Measurements from ENCODE around the gene MCTP2. TPM values are rescaled to one million over a fixed set of nuclear protein-coding genes. Genes with fewer than 3 reads are reported as not detected.

The MCTP2 gene
- total RNA-seq, 1 donor from 2014 or later = 0.35 TPM

GRCh38 chr15:94362385-94363092 is 131.2 kb downstream of the MCTP2 start:
- TF ChIP-seq, protein P1, sequence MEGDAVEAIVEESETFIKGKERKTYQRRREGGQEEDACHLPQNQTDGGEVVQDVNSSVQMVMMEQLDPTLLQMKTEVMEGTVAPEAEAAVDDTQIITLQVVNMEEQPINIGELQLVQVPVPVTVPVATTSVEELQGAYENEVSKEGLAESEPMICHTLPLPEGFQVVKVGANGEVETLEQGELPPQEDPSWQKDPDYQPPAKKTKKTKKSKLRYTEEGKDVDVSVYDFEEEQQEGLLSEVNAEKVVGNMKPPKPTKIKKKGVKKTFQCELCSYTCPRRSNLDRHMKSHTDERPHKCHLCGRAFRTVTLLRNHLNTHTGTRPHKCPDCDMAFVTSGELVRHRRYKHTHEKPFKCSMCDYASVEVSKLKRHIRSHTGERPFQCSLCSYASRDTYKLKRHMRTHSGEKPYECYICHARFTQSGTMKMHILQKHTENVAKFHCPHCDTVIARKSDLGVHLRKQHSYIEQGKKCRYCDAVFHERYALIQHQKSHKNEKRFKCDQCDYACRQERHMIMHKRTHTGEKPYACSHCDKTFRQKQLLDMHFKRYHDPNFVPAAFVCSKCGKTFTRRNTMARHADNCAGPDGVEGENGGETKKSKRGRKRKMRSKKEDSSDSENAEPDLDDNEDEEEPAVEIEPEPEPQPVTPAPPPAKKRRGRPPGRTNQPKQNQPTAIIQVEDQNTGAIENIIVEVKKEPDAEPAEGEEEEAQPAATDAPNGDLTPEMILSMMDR (conservative IDR thresholded peaks at IDR 0.05) = no peak
- Mint-ChIP-seq H3K4me1 (peaks cover 27% of the 10 kb centered on the region), H3K4me3 (no peak overlapping the region), H3K36me3 (ENCODE audit: low read depth) (no peaks in the 10 kb centered on the region), H3K9me3 (no peaks in the 10 kb centered on the region), H3K27me3 (ENCODE audit: low read depth) (no peaks in the 10 kb centered on the region), H3K27ac (ENCODE audit: unreplicated experiment) (no peak overlapping the region)
- no peak for DNase-seq (ENCODE audit: low read depth, low spot score)

GRCh38 chr15:94363382-94363781 is 132.0 kb downstream of the MCTP2 start:
- TF ChIP-seq, protein P1 (conservative IDR thresholded peaks at IDR 0.05) = no peak
- Mint-ChIP-seq H3K36me3 (ENCODE audit: low read depth) (no peaks in the 10 kb centered on the region), H3K27me3 (ENCODE audit: low read depth) (no peaks in the 10 kb centered on the region), H3K9me3 (no peaks in the 10 kb centered on the region), H3K27ac (ENCODE audit: unreplicated experiment) (no peak overlapping the region), H3K4me1 (peaks cover 35% of the 10 kb centered on the region), H3K4me3 (no peak overlapping the region)
- DNase-seq (ENCODE audit: low read depth, low spot score) = no peak

DNA sequence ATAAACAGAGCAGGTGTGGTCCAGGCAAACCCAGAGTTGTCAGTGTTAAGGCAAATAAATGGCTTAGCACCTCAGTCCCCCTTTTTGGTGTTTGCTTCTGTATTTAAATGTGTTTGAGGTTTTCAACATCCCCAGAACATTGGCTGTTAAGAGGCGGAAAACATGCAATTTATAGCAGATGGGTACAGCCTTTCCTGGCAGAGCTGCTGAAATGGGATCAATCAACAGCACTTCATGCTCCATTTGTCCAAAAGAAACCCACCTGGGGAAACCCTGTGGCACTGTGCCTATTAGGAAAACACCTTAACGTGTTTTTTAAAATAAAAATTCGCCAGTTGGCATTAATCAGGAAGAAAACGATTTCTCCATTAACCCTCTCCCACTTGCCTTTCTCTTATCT is 135.4 kb downstream of the MCTP2 start:
- no peaks in the 10 kb centered on the region for H3K36me3 Mint-ChIP-seq (ENCODE audit: low read depth)
- DNase-seq (ENCODE audit: low read depth, low spot score) = no peak
- no peak overlapping the region for H3K27ac Mint-ChIP-seq (ENCODE audit: unreplicated experiment)
- peaks cover 30% of the 10 kb centered on the region for H3K4me1 Mint-ChIP-seq
- TF ChIP-seq, protein P1 (conservative IDR thresholded peaks at IDR 0.05) = no peak
- H3K9me3 Mint-ChIP-seq = no peaks in the 10 kb centered on the region
- no peaks in the 10 kb centered on the region for H3K27me3 Mint-ChIP-seq (ENCODE audit: low read depth)
- no peak overlapping the region for H3K4me3 Mint-ChIP-seq

DNA sequence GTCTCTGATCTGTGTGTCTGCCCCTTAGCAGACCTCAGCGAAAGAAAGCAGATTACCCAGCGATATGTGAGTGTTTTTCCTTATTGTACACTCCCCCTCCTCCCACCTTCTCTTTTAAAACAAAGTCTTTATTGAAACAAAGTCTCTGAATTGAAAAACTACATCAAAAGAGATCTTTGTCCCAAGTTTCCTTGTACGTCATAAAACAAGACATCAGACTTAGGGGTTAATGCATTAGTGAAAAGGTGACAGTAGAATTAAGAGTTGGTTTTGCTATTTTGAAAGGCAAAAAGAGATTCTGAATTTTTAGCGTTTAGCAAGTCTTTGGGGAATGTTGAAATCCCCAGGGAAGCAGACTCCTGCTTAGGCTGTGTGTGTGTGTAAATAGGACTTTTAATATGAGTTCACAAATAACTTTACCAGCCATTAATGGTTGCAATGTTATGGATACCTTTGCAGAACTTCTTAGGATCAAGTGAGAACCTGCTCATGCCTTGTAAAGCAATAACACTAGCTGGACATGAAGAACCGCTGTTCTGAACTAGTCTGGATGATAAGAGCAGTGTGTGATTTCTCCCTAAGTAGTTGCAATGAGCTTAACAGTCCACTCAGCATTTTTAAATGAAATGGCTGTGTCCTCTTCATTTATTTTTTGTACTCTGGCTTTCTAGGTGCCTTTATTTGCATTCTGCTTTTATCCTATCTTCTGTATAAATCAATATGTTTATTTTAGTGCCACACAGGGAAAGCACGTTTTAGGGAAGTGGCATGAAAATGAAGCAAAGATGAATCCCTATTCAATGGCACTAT is 136.6 kb downstream of the MCTP2 start:
- TF ChIP-seq, protein P1 (conservative IDR thresholded peaks at IDR 0.05) = no peak
- H3K4me1 Mint-ChIP-seq = peaks cover 30% of the 10 kb centered on the region
- H3K9me3 Mint-ChIP-seq = no peaks in the 10 kb centered on the region
- no peaks in the 10 kb centered on the region for H3K27me3 Mint-ChIP-seq (ENCODE audit: low read depth)
- peak overlapping the region; percentile 5 for H3K4me3 Mint-ChIP-seq
- peak overlapping the region; percentile 3 for H3K27ac Mint-ChIP-seq (ENCODE audit: unreplicated experiment)
- DNase-seq (ENCODE audit: low read depth, low spot score) = no peak
- no peaks in the 10 kb centered on the region for H3K36me3 Mint-ChIP-seq (ENCODE audit: low read depth)

DNA sequence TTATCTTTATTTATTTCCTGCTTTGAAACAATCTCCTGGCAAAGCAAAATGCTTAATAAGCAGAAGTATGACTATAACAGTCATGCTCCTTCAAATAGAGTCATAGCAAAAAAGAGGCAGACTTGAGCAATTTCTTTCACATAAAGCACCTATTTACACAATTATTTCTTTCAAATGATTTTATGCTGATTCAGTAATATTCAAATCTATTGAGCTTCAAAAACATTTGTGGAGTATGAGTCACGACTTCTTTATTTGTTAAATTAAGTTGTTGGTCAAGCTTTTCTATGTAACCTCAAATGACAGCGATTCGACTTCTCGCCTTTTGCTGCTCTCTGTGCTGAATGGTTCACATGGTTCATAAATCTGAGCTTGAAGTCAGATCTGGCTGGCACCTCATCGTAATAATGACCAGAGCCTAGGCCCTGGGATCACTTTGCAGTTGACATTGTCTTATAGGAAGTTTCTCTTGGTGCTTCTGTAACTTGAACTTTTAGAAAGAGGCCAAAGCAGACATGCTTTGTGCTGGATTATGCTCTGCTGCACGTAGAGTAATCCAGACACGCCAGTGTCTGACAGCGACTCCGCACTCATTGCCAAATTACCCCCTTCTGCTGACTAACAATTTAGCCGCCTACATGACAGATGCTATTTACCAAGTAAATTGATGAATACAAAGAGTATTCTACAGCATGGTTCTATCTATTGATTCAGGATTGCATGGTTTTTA is 139.0 kb downstream of the MCTP2 start:
- TF ChIP-seq, protein P1 (conservative IDR thresholded peaks at IDR 0.05) = no peak
- H3K9me3 Mint-ChIP-seq = peaks cover 2% of the 10 kb centered on the region
- H3K36me3 Mint-ChIP-seq (ENCODE audit: low read depth) = no peaks in the 10 kb centered on the region
- no peak for DNase-seq (ENCODE audit: low read depth, low spot score)
- peaks cover 26% of the 10 kb centered on the region for H3K4me1 Mint-ChIP-seq
- H3K4me3 Mint-ChIP-seq = no peak overlapping the region
- no peak overlapping the region for H3K27ac Mint-ChIP-seq (ENCODE audit: unreplicated experiment)
- no peaks in the 10 kb centered on the region for H3K27me3 Mint-ChIP-seq (ENCODE audit: low read depth)

Measured in neural crest cell (in vitro differentiated cells).